GM13977 (cell line): ENCODE results near the gene NRDE2.
"Not testable (repeated sequence)": the region's sequence is repeated elsewhere in the genome, so short reads cannot be mapped to it uniquely, and the experiment has no call there.

ENCODE experiments used
- DNase-seq: peaks from one replicate; pipeline ENCODE4 v3.0.0; 2012; ENCODE audit warnings: low spot score
- in situ Hi-C: fragments of 300-500 bp; cut with MboI; formaldehyde crosslinking; loops from one replicate; pipeline ENCODE4 v1.12.0; 2022; ENCODE audit warnings: low sequenced_read_pairs, low pct_unique_long_range_greater_than_20kb, mixed read lengths, inconsistent platforms; ENCODE audit not compliant: unreplicated experiment
- TF ChIP-seq, protein P1 (sequence below): IDR thresholded peaks from 2 replicates; pipeline ENCODE4 v1.5.1; 2012; ENCODE audit warnings: mild to moderate bottlenecking, control low read depth; ENCODE audit not compliant: insufficient read depth; ENCODE audit errors: extremely low read depth, missing control alignments

Gene NRDE2

DNA sequence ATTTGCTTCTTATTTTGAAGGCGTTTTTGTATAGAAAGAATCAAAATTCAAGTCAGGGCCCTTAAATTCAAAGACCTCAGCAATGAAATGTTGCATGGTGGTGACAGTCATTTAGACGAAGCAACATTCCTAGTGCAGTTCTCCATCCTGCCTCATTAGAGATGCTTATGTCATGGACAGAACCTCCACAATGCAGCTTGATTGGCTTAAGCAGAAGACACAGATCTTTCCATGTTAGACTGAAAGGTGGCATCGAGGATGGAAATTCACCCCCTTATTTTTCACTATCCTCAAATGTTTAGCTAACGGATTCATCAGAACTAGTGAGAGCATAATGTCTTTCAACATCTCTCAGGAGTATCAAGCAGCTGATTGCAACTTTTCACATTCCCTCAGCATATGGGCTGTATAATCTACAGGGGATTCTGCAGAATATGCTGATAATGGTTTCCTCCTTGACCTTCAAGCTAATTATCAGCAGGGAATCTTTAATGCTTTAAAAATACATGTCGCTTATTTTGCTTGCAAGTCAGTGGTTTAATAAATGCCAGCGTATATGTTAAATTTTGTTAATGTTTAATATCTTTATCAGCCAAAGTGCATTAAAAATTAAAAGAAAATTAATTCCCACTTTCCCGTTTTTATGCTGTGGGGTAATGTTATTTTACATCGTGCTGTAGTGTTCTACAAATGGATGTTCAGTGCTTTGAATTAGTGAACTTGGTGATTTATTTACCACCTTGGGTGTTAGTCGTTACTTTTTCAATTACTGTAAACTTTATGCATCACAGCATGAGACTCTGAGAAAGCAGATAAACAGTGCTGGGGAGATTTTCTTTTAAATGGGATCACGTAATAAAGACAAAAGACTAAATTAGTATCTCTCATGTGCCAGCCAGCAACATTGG is 12.8 kb upstream of the NRDE2 start:
- in situ Hi-C loops = no loop called here
- TF ChIP-seq, protein P1, sequence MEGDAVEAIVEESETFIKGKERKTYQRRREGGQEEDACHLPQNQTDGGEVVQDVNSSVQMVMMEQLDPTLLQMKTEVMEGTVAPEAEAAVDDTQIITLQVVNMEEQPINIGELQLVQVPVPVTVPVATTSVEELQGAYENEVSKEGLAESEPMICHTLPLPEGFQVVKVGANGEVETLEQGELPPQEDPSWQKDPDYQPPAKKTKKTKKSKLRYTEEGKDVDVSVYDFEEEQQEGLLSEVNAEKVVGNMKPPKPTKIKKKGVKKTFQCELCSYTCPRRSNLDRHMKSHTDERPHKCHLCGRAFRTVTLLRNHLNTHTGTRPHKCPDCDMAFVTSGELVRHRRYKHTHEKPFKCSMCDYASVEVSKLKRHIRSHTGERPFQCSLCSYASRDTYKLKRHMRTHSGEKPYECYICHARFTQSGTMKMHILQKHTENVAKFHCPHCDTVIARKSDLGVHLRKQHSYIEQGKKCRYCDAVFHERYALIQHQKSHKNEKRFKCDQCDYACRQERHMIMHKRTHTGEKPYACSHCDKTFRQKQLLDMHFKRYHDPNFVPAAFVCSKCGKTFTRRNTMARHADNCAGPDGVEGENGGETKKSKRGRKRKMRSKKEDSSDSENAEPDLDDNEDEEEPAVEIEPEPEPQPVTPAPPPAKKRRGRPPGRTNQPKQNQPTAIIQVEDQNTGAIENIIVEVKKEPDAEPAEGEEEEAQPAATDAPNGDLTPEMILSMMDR = no peak

DNA sequence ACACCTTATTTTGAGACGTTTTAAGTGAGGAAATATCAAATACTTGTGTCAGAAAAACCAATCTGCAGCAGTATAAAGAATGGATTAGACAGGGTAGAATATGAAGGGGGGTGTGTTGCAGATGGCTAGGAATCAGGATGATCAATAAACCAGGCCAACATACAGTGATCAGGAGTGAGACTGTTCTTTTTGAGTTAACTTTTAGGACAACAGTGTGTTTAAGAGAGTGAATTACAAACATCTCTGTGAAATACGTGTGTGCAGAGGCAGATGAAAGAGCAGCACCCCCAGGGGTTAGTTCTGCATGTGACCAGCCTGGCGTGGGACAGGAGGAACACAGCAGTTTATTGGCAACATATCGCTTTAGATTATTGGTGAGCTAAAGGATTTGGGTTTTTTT is 10.6 kb upstream of the NRDE2 start:
- in situ Hi-C loops = no loop called here
- DNase-seq = no peak
- TF ChIP-seq, protein P1 = no peak

More for the DNA sequence above, 12.8 kb upstream of the NRDE2 start:
- DNase-seq = no peak

DNA sequence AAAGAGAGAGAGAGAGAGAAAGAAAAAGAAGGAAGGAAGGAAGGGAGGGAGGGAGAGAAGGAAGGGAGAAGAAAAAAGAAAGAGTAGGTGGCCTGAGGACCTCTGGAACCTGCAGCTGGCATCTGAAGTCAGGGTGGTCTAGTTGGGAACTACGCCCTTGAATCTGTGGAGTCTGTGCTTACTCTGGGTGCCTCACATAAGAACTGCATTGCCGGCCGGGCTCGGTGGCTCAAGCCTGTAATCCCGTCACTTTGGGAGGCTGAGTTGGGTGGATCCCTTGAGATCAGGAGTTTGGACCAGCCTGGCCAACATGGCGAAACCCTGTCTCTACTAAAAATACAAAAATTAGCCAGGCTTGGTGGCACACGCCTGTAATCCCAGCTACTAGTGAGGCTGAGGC is 10.0 kb upstream of the NRDE2 start:
- no peak for DNase-seq
- in situ Hi-C loops = no loop called here
- TF ChIP-seq, protein P1 = no peak

DNA sequence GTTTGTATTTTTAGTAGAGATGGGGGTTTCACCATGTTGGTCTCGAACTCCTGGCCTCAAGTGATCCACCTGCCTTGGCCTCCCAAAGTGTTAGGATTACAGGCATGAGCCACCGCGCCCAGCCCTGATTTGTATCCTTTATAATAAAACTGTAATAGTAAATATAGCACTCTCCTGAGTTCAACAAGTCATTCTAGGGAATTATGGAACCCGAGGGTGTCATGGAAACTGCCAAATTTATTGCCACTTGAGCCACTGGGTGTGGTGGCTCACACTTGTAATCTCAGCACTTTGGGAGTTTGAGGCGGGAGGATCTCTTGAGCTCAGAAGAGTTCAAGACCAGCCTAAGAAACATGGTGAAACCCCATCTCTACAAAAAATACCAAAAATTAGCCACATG is 9.5 kb upstream of the NRDE2 start:
- DNase-seq, in situ Hi-C loops: not testable (repeated sequence)

DNA sequence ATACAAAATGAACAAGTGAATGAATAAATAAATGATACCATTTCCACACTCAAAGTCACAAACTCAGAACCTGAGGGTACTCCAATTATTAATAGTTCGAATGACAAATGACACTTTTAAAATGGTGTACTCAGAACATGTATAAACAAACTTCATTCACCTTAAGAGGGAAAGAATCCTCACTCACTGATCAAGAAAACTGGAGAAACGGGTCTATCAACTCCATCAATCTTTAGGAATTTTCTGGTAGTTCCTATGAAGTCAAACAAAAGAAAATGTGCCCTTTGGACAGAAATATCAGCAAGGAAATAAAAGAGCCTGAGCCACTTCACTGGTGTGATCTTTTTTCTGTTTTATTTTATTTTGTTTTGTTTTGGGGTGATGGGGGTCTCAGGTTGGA is 5.2 kb upstream of the NRDE2 start:
- in situ Hi-C loops = no loop called here
- no peak for DNase-seq
- TF ChIP-seq, protein P1 = no peak

DNA sequence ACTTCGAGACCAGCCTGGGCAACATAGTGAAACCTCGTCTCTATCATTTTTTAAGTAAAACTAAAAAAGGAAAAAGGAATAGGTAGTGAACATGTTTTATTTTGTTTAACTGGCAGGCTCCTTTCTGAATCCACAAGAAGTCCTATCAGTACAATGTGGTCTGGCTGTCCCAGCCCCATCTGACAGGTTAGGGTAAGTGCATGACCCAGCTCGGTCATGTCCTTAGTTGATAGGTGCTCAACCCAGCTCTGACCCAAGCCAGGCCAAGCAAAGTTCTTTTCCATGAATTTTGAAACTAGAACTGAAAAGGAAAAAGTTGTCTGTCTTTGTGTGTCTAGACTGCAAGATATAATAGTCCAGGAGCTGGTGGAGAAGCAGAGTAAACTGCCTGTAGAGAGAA is 4.7 kb upstream of the NRDE2 start:
- DNase-seq = no peak
- TF ChIP-seq, protein P1 = no peak
- in situ Hi-C loops = no loop called here

DNA sequence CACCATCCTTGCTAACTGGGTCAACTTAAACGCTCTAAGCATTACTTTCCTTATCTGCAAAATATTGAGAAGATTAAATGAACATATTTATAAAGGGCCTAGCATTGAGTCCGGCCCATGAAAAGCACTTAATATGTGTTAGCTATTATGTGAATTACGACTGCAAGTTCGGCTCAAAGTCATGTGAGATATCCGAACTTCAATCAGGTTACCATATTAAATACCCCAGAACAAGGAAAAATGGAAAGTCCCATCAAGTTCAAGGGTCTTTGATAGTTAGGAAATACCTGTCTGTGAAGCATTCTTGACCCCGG is 487 bp upstream of the NRDE2 start:
- TF ChIP-seq, protein P1 = no peak
- no peak for DNase-seq
- in situ Hi-C loops = no loop called here
